Anterior cingulate cortex (tissue), 58 donors: ENCODE results near the gene MED9.

Experiments used
- DNase-seq, 58 donors: peaks; one replicate each; lab custom pipeline; 2025; lab: John Stamatoyannopoulos, UW

The MED9 gene

DNA sequence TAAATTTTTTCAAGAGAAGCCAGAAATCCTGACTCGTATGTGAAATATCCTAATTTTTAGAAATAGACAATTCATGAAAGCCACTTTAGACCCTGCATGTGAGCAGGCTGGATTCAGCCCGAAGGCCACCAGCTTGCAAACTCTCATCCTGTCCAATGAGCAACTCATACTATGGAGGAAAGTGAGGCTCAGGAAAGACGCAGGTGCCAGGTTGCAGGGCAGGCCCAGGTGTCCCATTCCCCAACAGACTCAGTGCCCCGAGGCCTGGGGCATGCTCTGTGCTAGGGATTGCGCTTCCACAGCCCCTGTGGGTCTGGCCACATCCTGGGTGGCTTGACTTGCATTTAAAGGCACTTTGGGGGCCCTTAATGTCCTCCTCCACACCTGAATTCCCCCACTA lies 36.1 kb downstream of the MED9 start:
- DNase-seq, result no peak

DNA sequence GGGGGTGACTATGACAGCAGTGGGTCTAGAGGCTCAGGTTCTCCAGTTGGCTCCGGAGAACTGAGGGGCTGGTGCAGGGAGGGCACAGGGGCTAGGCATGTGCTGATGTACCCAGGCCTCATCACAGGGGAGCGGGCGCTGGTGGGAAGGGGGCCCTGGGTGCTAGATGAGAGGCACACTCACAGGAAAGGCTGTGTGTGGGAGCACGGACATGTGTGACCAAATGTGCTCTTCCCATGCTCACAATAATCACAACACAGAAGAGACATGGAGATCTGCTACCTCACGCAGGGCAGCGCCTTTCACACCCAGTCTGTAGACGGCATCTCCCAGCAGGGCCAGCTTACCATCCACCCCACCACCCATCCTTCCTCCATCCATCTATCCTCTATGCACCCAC lies 36.8 kb downstream of the MED9 start:
- DNase-seq, result no peak

DNA sequence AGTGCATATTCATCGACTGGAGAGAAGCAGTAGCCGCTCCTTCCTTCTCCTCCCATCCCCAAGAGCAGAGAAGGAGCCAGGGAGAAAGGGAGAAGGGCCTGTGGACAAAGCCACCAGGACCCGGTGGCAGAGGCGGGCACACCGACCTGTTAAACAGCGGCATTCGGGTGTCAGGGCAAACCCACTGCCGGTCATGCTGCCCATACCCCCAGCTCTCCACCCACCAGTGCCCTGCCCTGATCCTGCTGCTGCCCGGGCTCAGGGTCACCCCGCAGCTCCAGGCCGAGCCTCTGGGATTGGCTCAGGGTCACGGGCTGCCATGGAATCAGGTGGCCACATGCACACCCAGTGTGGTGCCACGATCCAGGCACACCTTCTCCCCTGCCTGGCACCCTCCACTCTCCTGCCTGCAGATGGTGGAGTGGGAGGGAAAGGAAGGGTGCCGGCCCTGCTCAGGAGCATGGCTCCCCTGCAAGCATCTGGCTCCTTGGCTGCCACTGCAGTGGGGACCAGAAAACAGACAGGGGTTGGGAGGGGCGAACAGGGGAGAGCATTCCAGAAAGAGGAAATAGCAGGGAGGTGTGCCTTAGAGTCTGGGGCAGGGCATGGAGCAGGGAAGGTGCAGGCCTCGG lies 37.7 kb downstream of the MED9 start:
- DNase-seq, result no peak

DNA sequence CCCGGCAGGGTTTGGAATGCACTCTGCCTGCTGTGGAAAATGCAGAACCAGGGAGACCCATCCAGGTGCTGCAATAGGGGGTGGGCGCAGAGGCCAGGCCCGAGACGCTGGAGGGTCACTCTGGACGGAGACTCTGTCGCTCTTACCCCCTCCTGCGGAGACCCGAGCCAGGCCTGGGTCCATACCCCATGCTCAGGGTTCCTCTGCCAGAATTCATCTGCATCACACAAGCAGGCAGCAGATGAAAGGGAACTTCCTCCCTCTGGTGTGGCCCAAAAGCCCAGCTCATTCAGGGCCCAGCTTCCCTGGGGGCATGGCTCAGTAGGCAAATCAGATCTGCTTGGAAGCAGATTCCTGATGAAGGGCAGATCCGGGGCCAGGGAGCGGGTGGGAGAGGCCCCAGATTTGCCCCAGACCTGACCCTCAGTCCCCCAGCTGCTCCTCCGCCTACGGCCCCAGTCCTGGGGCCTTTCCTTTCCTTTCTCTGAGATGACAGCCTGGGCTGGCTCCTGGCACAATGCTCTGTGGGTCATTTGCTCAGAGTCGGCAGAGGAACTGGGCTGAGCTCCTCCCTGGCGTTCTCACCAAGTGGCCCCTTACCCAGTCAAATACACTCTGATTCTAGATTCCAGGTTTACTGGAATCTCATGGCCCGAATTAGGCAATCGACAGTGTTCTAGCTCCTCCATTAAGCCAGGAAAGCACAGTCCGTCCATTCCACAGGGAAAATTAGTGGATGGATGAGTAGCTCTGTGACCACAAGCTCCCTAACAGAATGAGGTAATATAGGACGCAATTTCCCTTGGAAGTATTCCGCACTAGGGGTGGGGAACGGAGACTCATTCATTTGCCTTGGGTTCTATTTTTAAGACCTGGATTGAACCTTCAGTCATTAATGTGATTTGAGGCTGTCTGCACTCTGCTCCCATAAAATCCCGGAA lies 38.5 kb downstream of the MED9 start:
- DNase-seq, result peak in 1 of 58 donors; percentile 21

DNA sequence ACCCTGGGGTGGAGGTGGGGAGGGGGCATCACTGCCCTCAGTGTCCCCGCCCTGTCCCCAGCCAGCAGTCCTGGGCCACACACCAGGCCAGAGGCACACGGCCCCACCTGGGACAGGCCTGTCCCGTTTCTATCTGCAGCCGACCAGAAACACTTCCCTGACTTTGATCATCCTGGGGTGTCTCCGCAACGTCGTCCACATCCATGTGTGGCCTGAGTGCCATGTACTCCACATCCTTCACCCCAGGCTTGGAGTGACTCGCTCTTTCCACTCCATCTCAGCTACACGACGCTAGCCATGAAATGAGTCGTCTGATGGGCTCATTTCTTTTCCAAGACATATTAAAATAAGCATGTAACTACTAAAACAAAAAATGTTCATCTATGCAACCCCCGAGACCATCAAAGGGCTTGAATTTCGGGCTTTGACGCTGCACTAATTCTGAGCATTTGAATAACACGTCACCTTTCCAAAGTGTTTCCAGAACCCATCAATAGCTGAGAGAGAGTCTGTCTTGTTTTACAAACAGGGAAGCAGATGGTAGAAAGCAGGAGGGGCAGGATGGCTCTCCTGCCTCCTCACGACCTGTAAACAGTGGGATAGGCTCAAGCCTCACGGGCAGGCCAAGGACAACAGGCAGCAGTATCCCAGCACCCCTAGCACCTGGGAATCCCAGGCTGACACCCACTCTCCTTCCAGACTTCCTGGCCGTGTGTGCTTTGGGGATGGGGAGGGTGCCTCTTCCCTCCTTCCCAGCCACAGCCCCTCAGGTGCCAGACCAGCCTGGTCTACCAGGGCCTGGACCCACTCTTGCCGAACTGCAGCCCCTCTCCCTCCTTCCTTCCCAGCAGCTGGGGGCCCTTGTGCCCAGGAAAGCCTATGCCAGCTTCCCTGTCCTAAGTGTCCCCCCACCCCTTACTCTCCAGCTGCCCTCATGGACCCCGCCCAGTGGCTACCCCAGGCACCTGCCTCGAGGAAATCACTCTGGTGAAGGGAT lies 39.4 kb downstream of the MED9 start:
- DNase-seq, result no peak

DNA sequence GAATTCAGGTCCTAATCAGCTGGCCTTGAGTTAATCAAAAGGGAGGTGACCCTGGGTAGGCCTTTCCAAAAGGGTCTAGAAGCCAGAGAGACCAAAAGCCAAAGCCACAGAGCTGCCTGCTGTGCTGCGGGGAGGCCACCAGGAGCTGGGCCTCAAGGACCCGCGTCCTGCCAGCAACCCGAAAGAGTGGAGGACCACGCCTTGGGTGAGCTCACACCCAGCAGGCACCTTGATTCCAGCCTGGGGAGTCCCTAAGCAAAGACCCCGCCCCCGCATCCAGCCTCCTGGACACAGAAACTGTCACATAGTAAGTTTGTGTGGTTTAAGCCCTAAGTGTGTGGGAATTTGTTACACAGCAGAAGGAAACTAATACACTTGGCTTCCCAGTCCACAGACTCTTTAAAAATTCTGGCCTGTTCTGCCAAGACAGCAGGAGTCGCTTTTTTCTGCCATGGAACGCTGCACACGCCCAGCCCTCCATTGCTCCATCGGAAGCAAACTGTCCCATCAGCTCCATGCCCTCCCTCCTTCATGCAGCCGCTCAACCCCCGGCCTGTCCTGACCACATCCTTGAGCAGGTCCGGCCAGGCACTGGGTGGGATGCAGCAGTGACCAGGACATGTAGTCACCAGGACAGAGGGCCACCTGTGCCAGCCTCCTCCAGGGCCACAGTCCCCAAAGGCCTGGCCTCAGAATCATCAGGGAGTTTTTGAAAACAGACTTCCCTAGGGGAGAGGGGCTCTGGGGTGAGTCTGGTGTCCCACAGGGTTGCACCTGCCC lies 40.3 kb downstream of the MED9 start:
- DNase-seq, result no peak

DNA sequence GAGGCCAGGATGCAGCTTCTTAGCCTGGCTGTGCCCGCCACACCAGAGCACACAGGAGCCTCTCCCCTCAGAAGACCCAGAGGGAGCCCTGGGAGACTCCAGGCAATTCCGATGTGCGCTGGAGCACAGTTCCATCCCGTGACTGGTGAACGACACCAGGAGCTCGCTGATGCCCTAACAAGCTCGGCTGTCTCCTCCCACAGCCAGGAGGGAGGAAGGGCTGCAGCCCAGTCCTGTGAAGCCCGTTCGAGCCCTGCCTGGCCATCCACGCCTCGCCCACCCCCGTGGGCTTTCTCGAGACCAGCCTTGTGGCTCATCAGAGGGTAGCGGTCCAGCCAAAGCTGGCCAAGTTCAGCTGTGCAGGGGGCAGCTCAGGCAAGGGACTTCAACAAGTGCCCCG lies 41.2 kb downstream of the MED9 start:
- DNase-seq, result no peak

DNA sequence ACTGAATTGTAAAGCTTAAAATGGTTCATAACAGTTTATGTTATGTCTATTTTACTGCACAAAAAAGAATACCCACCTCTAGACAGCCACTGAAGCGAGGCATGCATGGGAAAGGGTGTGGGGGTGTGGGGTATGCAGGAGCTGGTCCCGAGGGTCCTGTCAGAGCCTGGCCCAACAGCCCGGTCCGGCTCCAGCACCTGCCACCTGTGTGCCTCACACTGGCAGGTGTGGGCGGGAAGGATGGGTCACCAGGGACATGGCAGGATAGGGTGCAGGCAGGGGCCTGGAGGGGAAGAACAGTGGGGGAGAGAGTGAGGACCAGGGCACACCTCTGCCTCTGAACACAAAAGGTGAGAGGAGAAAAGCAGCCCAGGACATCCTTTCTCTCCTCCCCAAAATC lies 42.2 kb downstream of the MED9 start:
- DNase-seq, result no peak

DNA sequence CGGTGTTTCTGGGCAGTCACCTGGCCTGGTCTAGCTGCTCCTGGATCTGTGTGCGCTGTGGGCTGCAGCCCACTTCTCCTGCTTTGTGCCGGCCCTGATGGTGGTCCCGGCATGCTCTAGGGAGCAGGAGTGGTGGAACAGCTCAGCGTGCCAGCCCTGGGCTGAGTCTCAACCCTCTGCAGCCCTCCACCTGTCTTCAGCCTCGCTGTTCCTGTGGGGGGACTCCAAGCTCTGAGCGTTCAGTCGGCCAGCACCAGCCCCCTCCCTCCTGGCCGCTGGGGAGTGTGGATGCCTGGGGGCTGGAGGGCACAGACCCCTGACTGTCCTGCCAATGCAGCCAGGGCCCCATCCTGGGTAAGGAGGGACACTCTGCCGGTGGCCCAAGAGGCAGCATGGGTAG lies 43.1 kb downstream of the MED9 start:
- no peak for DNase-seq

DNA sequence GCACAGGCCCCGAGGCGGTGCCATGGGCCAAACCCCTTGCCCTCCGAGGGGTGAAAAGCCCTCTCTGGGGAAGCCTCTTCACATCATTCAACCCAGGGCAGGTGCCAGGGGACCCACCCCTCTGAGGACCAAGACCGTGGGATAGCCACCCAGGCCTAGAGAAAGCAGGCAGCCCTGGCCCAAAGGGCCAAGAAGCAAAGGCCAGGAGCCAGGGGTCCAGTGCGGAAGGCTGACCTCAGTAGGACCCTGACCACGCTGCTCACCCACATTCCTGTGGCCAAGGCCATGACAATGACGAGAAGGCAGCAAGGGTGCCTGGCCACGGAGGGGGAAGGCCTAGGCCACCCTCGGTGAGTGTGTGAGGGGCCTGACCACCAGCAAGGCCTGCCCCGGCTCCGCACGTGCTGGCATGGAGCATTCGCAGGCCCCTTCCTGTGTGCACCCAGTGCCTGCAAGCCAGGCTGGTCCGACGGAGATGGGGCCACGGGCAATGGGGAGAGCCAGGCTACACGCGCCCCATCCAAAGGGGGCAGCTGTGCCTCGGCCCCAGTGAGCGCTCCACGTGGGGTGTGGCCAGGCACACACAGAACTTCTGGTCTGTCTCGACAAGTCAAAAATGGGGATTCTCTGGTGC lies 43.9 kb downstream of the MED9 start:
- DNase-seq, result no peak

DNA sequence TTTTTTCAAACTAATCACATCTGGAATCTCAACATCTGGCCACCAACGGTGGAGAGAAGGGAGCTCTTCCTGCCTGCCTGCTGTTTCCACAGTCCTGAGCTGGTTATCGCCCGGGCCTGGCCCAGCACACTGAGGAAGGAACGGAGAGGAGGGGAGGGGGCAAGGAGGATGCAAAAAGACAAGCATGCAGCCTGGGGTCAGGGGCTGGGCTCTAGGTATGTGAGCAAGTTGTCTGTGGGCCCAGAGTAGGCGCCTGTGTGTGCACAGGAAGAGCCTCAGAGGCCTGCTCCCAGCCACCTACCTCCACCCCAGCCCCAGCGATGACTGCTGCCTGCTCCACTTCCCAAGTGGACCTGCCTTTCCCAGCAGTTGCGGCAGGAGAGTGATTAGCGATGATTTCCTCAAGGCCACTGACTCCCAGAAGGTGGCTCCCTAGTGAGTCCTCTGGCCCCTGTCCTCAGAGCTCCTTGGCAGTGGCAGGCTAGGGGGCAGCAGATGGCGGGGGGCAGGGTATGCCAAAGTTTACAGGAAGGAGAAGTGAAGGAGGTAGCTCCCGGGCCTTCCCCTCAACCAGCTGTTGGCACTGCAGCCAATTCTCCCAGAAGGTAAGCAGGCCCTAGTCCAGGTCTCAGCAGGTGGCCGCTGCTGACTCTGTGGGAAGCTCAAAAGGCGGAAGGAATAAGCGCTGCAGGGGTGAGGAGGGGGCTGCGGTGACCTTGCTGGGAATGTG lies 46.4 kb downstream of the MED9 start:
- no peak for DNase-seq

DNA sequence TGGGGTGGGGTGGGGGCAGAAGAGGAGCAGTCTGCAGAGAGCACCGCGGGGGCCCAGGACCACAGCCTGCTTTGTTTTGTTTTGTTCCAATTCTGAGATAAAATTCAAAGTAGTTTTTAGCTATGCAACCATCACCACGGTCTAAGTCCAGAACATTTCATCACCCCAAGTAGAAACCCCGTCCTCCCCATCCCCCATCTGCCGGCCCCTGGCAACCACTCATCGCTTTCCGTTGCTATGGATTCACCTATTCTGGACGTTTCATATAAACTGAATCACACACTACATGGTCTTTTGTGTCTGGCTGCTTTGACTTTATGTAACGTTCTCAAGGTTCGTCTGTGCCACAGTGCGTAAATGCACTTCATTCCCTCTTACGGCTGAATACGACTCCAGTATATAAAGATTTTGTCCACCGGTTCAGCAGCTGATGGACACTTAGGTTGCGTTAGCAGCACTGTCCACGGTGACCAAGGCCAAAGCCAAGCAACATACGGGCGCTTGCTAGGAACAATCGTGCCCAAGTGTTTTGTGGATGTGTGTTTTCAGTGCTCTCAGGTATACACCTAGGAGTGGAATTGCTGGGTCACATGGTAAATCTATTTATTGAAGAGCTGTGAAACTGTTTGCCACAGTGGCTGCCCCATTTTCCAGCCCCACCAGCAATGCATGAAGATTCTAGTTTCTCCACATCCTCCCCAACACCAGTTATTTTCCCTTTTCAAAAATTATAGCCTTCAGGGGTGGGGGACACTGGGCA lies 47.1 kb downstream of the MED9 start:
- DNase-seq, result no peak

DNA sequence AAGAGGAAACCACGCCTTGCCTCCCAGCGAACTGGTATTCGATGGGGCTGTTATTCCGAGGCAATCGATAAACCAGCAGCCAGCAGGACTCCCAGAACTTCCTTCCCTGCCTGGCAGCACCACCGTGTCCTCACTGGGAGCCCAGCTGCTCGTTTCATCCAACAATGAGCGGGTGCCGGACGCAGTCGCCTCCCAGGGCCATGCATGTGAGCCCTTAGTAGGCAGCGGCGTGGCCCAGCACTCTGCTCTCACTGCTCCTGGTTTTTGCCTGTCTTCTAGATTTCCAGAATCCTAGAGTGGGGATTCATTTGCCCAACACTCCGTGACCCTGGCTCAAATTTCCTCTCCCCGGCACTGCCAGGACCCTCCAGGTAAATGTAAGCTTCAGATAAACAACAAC lies 48.5 kb downstream of the MED9 start:
- DNase-seq, result peak in 1 of 58 donors; percentile 25

DNA sequence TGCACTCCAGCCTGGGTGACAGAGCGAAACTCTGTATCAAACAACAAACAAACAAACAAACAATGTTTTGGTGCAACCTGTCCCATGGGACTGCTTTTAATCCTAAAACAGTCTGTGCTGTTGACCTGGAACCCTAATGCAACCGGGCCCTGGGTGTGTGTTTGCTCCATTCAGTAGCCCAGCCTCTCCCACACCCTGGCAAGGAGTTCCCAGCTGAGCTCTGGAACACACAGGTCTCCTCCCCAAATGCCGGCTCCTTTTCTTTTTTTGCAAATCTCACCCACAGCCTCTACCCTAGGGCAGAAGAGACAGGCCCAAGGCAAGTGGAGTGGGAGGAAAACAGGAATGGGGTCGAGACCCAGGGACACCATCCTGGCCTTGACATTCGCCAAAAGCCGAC lies 49.2 kb downstream of the MED9 start:
- no peak for DNase-seq

DNA sequence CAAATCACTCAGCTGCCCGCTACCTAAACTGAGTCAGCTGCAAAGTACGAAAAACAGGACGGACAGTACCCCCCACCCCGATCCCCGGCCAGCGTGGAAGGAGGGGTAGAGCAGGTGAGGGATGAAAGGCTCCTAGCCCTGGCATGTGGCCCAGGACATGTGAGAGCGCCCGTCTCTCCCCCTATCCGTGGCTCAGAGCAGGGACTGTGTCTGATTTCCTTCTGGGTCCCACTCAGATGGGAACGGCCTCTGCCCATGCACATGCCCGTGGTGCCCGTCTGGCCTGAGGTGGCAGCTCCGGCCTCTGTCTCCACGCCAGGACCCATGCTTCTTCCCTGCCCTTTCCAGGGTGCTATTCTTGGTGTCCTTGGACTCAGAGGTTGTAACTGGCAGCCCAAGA lies 49.6 kb downstream of the MED9 start:
- no peak for DNase-seq

DNA sequence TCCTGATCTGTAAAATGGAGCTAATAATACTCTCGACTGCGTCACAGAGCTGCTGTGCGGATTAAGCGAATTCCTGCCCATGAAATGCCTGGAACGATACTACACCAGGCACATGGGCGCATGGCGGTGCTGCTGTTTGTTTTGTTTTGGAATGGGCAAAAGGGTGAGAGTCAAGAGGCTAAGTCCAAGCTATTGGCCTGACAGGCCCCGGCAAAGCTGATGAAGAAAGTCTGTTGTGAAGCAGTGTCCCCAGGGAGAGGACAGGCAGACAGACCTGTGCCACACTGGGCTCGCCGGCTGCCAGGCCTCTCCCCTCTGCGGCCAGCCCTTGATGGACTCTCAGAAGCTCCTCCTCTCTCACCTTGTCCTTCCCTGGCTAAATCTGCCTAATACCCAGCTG lies 50.7 kb downstream of the MED9 start:
- DNase-seq, result no peak

DNA sequence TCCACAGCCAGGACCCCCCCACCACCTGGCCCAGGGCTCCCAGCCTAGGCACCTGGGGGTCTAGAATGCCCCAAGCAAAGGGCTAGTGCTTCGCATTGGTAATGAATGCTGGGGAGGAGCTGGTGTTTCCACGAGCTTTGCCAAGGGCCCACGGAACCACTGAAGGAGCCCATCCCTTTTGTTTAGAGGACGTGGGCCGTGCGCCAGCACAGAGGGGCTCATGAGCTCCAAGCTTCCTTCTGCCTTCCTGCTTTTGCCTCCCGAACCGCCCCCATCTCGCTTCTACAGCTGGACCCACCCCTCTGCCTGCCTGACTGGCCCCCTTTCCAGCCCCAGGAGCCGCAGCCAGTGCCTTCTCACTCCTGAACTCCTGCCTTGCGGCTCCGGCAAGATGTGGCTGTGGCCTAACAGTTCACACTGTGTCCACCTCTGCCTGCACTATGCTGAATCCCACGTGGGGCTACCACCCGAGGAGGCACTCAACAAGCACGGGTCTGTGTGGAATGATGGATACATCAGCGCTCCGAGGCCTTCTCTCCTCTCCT lies 51.2 kb downstream of the MED9 start:
- DNase-seq, result no peak
